Heart left ventricle (tissue), 16 donors: Measurements from ENCODE around the gene TBC1D12. TPM values are rescaled to one million over a fixed set of nuclear protein-coding genes. Genes with fewer than 3 reads are reported as not detected.

Experiments used
- ATAC-seq, 4 donors: fragments of 200-7000 bp; cut with Tn5 transposase; one replicate each; pipeline ENCODE4 v1.9.1; 2020 to 2022; ENCODE audit warnings: moderate library complexity in 4 of 4, mild to moderate bottlenecking in 3 of 4, moderate number of reproducible peaks in 1 of 4
- DNase-seq, 5 donors: peaks; one replicate each; pipeline ENCODE4 v3.0.0-alpha.2; 2020
- H3K27ac ChIP-seq, 12 donors: fragments of 200-600 bp; sonication (generic) in 4 of 12; one replicate each; pipeline versions ENCODE4 v1.5.0 to v1.8.0; 2016 to 2022; ENCODE audit warnings: mild to moderate bottlenecking in 2 of 12
- H3K27me3 ChIP-seq, 9 donors: fragments of 200-600 bp; sonication (generic) in 2 of 9; one replicate each; pipeline versions ENCODE4 v1.5.1 to v1.8.0; 2016 to 2022; ENCODE audit warnings: mild to moderate bottlenecking in 3 of 9
- H3K36me3 ChIP-seq, 9 donors: fragments of 200-600 bp; sonication (generic) in 2 of 9; one replicate each; pipeline versions ENCODE4 v1.5.0 to v1.8.0; 2018 to 2022; ENCODE audit warnings: mild to moderate bottlenecking in 2 of 9
- H3K4me1 ChIP-seq, 12 donors: fragments of 200-600 bp; sonication (generic) in 4 of 12; one replicate each; pipeline versions ENCODE4 v1.5.0 to v1.8.0; 2016 to 2022; ENCODE audit warnings: mild to moderate bottlenecking in 3 of 12
- H3K4me3 ChIP-seq, 12 donors: fragments of 200-600 bp; sonication (generic) in 4 of 12; one replicate each; pipeline versions ENCODE4 v1.5.0 to v1.8.0; 2017 to 2022; ENCODE audit warnings: mild to moderate bottlenecking in 9 of 12, moderate library complexity in 4 of 12
- H3K9me3 ChIP-seq, 12 donors: fragments of 200-600 bp; sonication (generic) in 4 of 12; one replicate each; pipeline versions ENCODE4 v1.5.0 to v1.8.0; 2016 to 2022; ENCODE audit warnings: mild to moderate bottlenecking in 1 of 12
- CTCF ChIP-seq, 12 donors: fragments of 200-600 bp; sonication (generic) in 4 of 12; IDR thresholded peaks; one replicate each; pipeline versions ENCODE4 v1.5.0 to v1.8.0; 2018 to 2022; ENCODE audit warnings: antibody characterized with exemption in 12 of 12, mild to moderate bottlenecking in 5 of 12
- POLR2A ChIP-seq, 2 donors: fragments of 450-650 bp; IDR thresholded peaks; one replicate each; pipeline ENCODE4 v1.6.1; 2017; ENCODE audit warnings: antibody characterized with exemption in 2 of 2, mild to moderate bottlenecking in 2 of 2, moderate library complexity in 2 of 2
- WGBS, 4 donors: extraction: QIAGEN DNeasy Blood & Tissue Kit in 2 of 4; methylation state at CpG; one replicate each; pipeline versions ENCODE4 v1.1.5 to v1.1.7; 2013 to 2018; 5-methylcytosine and 5-hydroxymethylcytosine counted together
- intact Hi-C, 10 donors: fragments of 100-400 bp; cut with DNase I; formaldehyde crosslinking; loops; one replicate each; pipeline versions ENCODE4 v1.11.1 to v1.14.2; 2022
- polyA plus RNA-seq, 2 donors: library from polyadenylated mRNA; stranded (reverse); fragments of 200-250 nt; gene quantifications; one replicate each; pipeline ENCODE4 v1.2.3, GENCODE V29; 2013
- total RNA-seq, 9 donors: library from RNA; depleted of rRNA in 2 of 9; stranded (reverse); fragments of >200 nt in 2 of 9; fragmentation: NEBNext Ultra II Directional in 3 of 9; extraction: Animal tissue kit (Norgen Biotek cat#: 25700) in 3 of 9; gene quantifications; one replicate each; pipeline versions ENCODE4 v1.1.0 to v1.2.4, GENCODE V29; 2016 to 2023
- donor health status: ischemic (EF 13 %, LVEDD 7.1; RV severe dilation, severe dysfunction).
- donor health status: healthy with polysubstance abuse.
- donor health status: DM: no; HTN: yes; CAD: no.
- donor health status: DM: no; HTN: no; CAD: no.
- donor health status: ischemic (EF 25% LVEDD 6.9; RV normal size, moderate dysfunction).
- donor health status: ischemic (EF 25% LVEDD 5.7; RV mildly dilated, moderate dysfunction).
- donor health status: healthy.
- donor health status: DM: yes; HTN: yes; CAD: no.
- donor health status: ischemic (EF 35%, LVEDD 5.7; RV mildly dilated, moderate dysfunction).
- donor health status: nonischemic (EF 11% LVEDD 7.7; RV severe dilation, severe dysfunction).
- donor health status: DM: yes; HTN: yes; CAD: no.
- donor health status: PGD.
- donor health status: ischemic (EF 29% LVEDD 5.4; RV normal size, mild dysfunction).
- donor health status: nonischemic (EF 23%, LVEDD 6.1; RV moderate dilation, normal function).

The TBC1D12 gene
- total and polyA plus RNA-seq, 11 donors, result 3.5 to 9.6 (median 5.2) TPM

- peak overlapping the region; percentile 56 to 84 (median 77) for H3K4me3 ChIP-seq
- peak overlapping the region in 9 of 12 donors; percentile 25 to 86 (median 70) for H3K27ac ChIP-seq
- H3K4me1 ChIP-seq, result peaks cover 0 to 21% (median 13%) of the 10 kb centered on the region in 12 donors
- WGBS, 4 donors, result 42 to 54% (median 47%) methylated on average over 8 of the region's 8 CpGs
- H3K27me3 ChIP-seq, result no peaks in the 10 kb centered on the region
- no peak for DNase-seq
- peaks cover 0 to 15% (median 1%) of the 10 kb centered on the region in 9 donors for H3K36me3 ChIP-seq
- TF ChIP-seq POLR2A (IDR thresholded peaks at IDR 0.05) (no peak), CTCF (IDR thresholded peaks at IDR 0.05) (peak in 1 of 12 donors; percentile 8)
- intact Hi-C loops, result loop anchor here (1.0 to 10.0 kb wide), 7 partner anchors 39 to 82 kb away; partner anchors contain the start of gene TBC1D12 (in 8 of the 10)
- peak in 1 of 4 donors; percentile 19 for ATAC-seq
- H3K9me3 ChIP-seq, result no peaks in the 10 kb centered on the region
Measured at GRCh38 chr10:94363251-94363565, 39.1 kb upstream of the TBC1D12 start.

DNA sequence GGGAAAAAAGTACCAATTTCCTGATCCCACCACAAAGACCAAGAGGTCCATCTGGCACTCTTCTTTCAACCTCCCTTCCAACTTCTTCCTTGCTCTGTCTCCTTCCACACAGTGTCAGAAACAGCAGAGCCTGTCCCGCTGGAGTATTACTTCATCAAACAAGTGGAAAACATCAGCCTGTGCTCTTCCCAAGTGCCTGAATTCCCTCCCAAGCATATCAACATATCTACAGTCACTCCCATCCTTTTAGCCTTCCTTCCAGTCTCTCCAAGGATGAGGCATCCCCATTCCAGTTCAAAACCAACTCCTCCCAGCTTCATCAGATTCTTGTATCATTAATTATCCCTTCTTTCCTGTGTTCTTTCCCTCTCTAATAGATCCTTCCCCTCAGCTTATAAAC lies 37.9 kb upstream of the TBC1D12 start:
- no peak for ATAC-seq
- TF ChIP-seq CTCF (IDR thresholded peaks at IDR 0.05) (no peak), POLR2A (IDR thresholded peaks at IDR 0.05) (no peak)
- H3K27ac ChIP-seq, result no peak overlapping the region
- WGBS, 4 donors, result 57 to 72% (median 69%) methylated on average over 1 of the region's 1 CpG
- intact Hi-C loops, result loop anchor here in 6 of 10 donors (5.0 to 10.0 kb wide), 3 partner anchors 38 to 80 kb away; partner anchors contain the start of gene TBC1D12 (in 2 of the 6)
- no peaks in the 10 kb centered on the region for H3K9me3 ChIP-seq
- peaks cover 0 to 6% (median 0%) of the 10 kb centered on the region in 9 donors for H3K36me3 ChIP-seq
- no peak for DNase-seq
- H3K4me3 ChIP-seq, result no peak overlapping the region
- peaks cover 0 to 21% (median 13%) of the 10 kb centered on the region in 12 donors for H3K4me1 ChIP-seq
- no peaks in the 10 kb centered on the region for H3K27me3 ChIP-seq

GRCh38 chr10:94366382-94366781 lies 36.0 kb upstream of the TBC1D12 start:
- DNase-seq (no peak), ATAC-seq (no peak)
- Histone ChIP-seq H3K27me3 (no peaks in the 10 kb centered on the region), H3K4me3 (no peak overlapping the region), H3K9me3 (no peaks in the 10 kb centered on the region), H3K4me1 (peaks cover 0 to 14% (median 8%) of the 10 kb centered on the region in 12 donors), H3K27ac (no peak overlapping the region), H3K36me3 (no peaks in the 10 kb centered on the region)
- 84 to 88% (median 88%) methylated on average over 3 of the region's 3 CpGs for WGBS, 4 donors
- no peak for TF ChIP-seq POLR2A (IDR thresholded peaks at IDR 0.05)
- TF ChIP-seq CTCF (IDR thresholded peaks at IDR 0.05), result no peak
- intact Hi-C loops, result loop anchor here in 2 of 10 donors (5.0 to 10.0 kb wide), 2 partner anchors 36 to 78 kb away; partner anchors contain the start of gene TBC1D12 (in 1 of the 2)

- Histone ChIP-seq H3K27ac (no peak overlapping the region), H3K27me3 (peaks cover 0 to 7% (median 0%) of the 10 kb centered on the region in 9 donors), H3K9me3 (no peaks in the 10 kb centered on the region), H3K4me1 (no peaks in the 10 kb centered on the region), H3K36me3 (no peaks in the 10 kb centered on the region), H3K4me3 (no peak overlapping the region)
- 49 to 68% (median 58%) methylated on average over 2 of the region's 2 CpGs for WGBS, 4 donors
- intact Hi-C loops, result no loop called here
- DNase-seq (no peak), ATAC-seq (no peak)
- no peak for TF ChIP-seq CTCF (IDR thresholded peaks at IDR 0.05)
- no peak for TF ChIP-seq POLR2A (IDR thresholded peaks at IDR 0.05)
Measured at GRCh38 chr10:94370501-94370900, 31.8 kb upstream of the TBC1D12 start.
